ENCODE measurements around the gene COMP. TPM values are rescaled to one million over a fixed set of nuclear protein-coding genes. Genes with fewer than 3 reads are reported as not detected.

Gene COMP
- total RNA-seq, 1 experiment from 2014 or later, result not detected

- DNase-seq, result no peak
- no TSS peak for BruUV-seq (replicated peaks)
Measured at GRCh38 chr19:18756896-18757295, 34.2 kb downstream of the COMP start.

GRCh38 chr19:18754501-18754900 is 36.6 kb downstream of the COMP start:
- H3K36me3 Mint-ChIP-seq (ENCODE audit: insufficient read depth, unreplicated experiment), result no peaks in the 10 kb centered on the region
- H3K27ac Mint-ChIP-seq (ENCODE audit: unreplicated experiment), result no peak overlapping the region
- intact Hi-C loops (cut with micrococcal nuclease; ENCODE audit: unreplicated experiment), result no loop called here
- H3K27me3 Mint-ChIP-seq (ENCODE audit: unreplicated experiment), result no peaks in the 10 kb centered on the region
- TF ChIP-seq CTCF (IDR thresholded peaks at IDR 0.05; ENCODE audit: unreplicated experiment), result no peak
- no peak for DNase-seq
- H3K4me3 Mint-ChIP-seq (ENCODE audit: low read depth, unreplicated experiment), result no peak overlapping the region
- CTCF ChIA-PET, result no interaction called here
- H3K9me3 Mint-ChIP-seq (ENCODE audit: low read depth, unreplicated experiment), result no peaks in the 10 kb centered on the region
- no peaks in the 10 kb centered on the region for H3K4me1 Mint-ChIP-seq (ENCODE audit: low read depth, unreplicated experiment)
- BruUV-seq (replicated peaks), result no TSS peak

More at GRCh38 chr19:18756896-18757295, 34.2 kb downstream of the COMP start:
- H3K9me3 Mint-ChIP-seq (ENCODE audit: low read depth, unreplicated experiment), result no peaks in the 10 kb centered on the region
- intact Hi-C loops (cut with micrococcal nuclease; ENCODE audit: unreplicated experiment), result no loop called here
- no peaks in the 10 kb centered on the region for H3K36me3 Mint-ChIP-seq (ENCODE audit: insufficient read depth, unreplicated experiment)
- H3K27me3 Mint-ChIP-seq (ENCODE audit: unreplicated experiment), result no peaks in the 10 kb centered on the region
- H3K4me1 Mint-ChIP-seq (ENCODE audit: low read depth, unreplicated experiment), result no peaks in the 10 kb centered on the region
- TF ChIP-seq CTCF (IDR thresholded peaks at IDR 0.05; ENCODE audit: unreplicated experiment), result no peak
- H3K27ac Mint-ChIP-seq (ENCODE audit: unreplicated experiment), result no peak overlapping the region
- CTCF ChIA-PET, result interaction anchor here (0.5 to 0.7 kb wide), 2 partner anchors 55 to 184 kb away, joined by 3 to 6 read pairs; no protein-coding TSS in a partner anchor
- no peak overlapping the region for H3K4me3 Mint-ChIP-seq (ENCODE audit: low read depth, unreplicated experiment)

- BruUV-seq (replicated peaks), result no TSS peak
- H3K27me3 Mint-ChIP-seq (ENCODE audit: unreplicated experiment), result no peaks in the 10 kb centered on the region
- no peaks in the 10 kb centered on the region for H3K36me3 Mint-ChIP-seq (ENCODE audit: insufficient read depth, unreplicated experiment)
- no peak overlapping the region for H3K4me3 Mint-ChIP-seq (ENCODE audit: low read depth, unreplicated experiment)
- no peak overlapping the region for H3K27ac Mint-ChIP-seq (ENCODE audit: unreplicated experiment)
- CTCF ChIA-PET, result no interaction called here
- TF ChIP-seq CTCF (IDR thresholded peaks at IDR 0.05; ENCODE audit: unreplicated experiment), result no peak
- no peaks in the 10 kb centered on the region for H3K4me1 Mint-ChIP-seq (ENCODE audit: low read depth, unreplicated experiment)
- no peak for DNase-seq
- H3K9me3 Mint-ChIP-seq (ENCODE audit: low read depth, unreplicated experiment), result no peaks in the 10 kb centered on the region
- intact Hi-C loops (cut with micrococcal nuclease; ENCODE audit: unreplicated experiment), result no loop called here
Measured at GRCh38 chr19:18751571-18751970, 39.5 kb downstream of the COMP start.

- CTCF ChIA-PET, result no interaction called here
- no peaks in the 10 kb centered on the region for H3K36me3 Mint-ChIP-seq (ENCODE audit: insufficient read depth, unreplicated experiment)
Measured at GRCh38 chr19:18750295-18750970, 40.7 kb downstream of the COMP start.

More at GRCh38 chr19:18750295-18750970, 40.7 kb downstream of the COMP start:
- Mint-ChIP-seq H3K4me3 (ENCODE audit: low read depth, unreplicated experiment) (no peak overlapping the region), H3K27ac (ENCODE audit: unreplicated experiment) (no peak overlapping the region), H3K9me3 (ENCODE audit: low read depth, unreplicated experiment) (no peaks in the 10 kb centered on the region), H3K27me3 (ENCODE audit: unreplicated experiment) (no peaks in the 10 kb centered on the region), H3K4me1 (ENCODE audit: low read depth, unreplicated experiment) (no peaks in the 10 kb centered on the region)
- no peak for TF ChIP-seq CTCF (IDR thresholded peaks at IDR 0.05; ENCODE audit: unreplicated experiment)
- no TSS peak for BruUV-seq (replicated peaks)
- intact Hi-C loops (cut with micrococcal nuclease; ENCODE audit: unreplicated experiment), result no loop called here
- DNase-seq, result no peak

Data from Calu3 (cell line).